ENCODE measurements around the gene POGLUT3. TPM values are rescaled to one million over a fixed set of nuclear protein-coding genes. Genes with fewer than 3 reads are reported as not detected.

Gene POGLUT3
- total and polyA plus RNA-seq, 2 of the 8 experiments (the other 6 are each of a cell fraction or from before 2014, with no cell fraction given), result 4.7 to 17.4 TPM

- no peak overlapping the region for H3K4me3 ChIP-seq (ENCODE audit: extremely low read depth in 1 of 4, insufficient read depth in 2 of 4, low read depth in 3 of 4, low read length in 4 of 4)
- H3K27me3 ChIP-seq (replicated peaks in 1 of 4; ENCODE audit: control insufficient read depth in 3 of 4, extremely low read depth in 1 of 4, insufficient read depth in 3 of 4, low read length in 3 of 4), result no peaks in the 10 kb centered on the region
- ChIA-PET POLR2A (ENCODE audit: partially characterized antibody) (no interaction called here), CTCF (ENCODE audit: partially characterized antibody) (interaction anchor here (1.7 kb wide), 1 partner anchor 16 kb away, joined by 3 read pairs; no protein-coding TSS in a partner anchor)
- no peak overlapping the region for H3K4ac ChIP-seq (replicated peaks; ENCODE audit: insufficient read length, low read depth, low read length)
- no peaks in the 10 kb centered on the region for H3K23me2 ChIP-seq (ENCODE audit: low read depth, low read length)
- H3K9me3 ChIP-seq (ENCODE audit: insufficient read depth in 2 of 2, low read depth in 1 of 2, low read length in 1 of 2), result no peaks in the 10 kb centered on the region
- no peaks in the 10 kb centered on the region for H3K36me3 ChIP-seq (ENCODE audit: control insufficient read depth in 2 of 4, insufficient read depth in 4 of 4, low read length in 3 of 4)
- H4K5ac ChIP-seq (ENCODE audit: insufficient read length, low read depth, low read length), result no peak overlapping the region
- H3K79me2 ChIP-seq (ENCODE audit: control insufficient read depth in 1 of 2, insufficient read depth in 2 of 2, low read length in 2 of 2), result no peaks in the 10 kb centered on the region
- H2BK12ac ChIP-seq (ENCODE audit: low read depth, low read length), result no peak overlapping the region
- H3K23ac ChIP-seq (ENCODE audit: insufficient read length), result no peak overlapping the region
- H3K9ac ChIP-seq (replicated peaks in 1 of 4; ENCODE audit: extremely low read depth in 1 of 4, low read depth in 3 of 4, low read length in 3 of 4), result no peak overlapping the region
- H4K91ac ChIP-seq (replicated peaks; ENCODE audit: insufficient read length, low read length), result no peak overlapping the region
- H3K14ac ChIP-seq (ENCODE audit: insufficient read length), result no peak overlapping the region
- H3K27ac ChIP-seq (ENCODE audit: low read depth, low read length), result no peak overlapping the region
- no peaks in the 10 kb centered on the region for H3K4me1 ChIP-seq (replicated peaks in 1 of 4; ENCODE audit: control insufficient read depth in 3 of 4, insufficient read depth in 4 of 4, low read length in 3 of 4)
- no peak overlapping the region for H3K56ac ChIP-seq (replicated peaks; ENCODE audit: insufficient read length, low read depth, low read length)
- DNase-seq (ENCODE audit: low read depth in 1 of 2, low spot score in 2 of 2), result no peak
- H3K79me1 ChIP-seq (ENCODE audit: low read depth, low read length), result no peaks in the 10 kb centered on the region
- no peak overlapping the region for H3K18ac ChIP-seq (ENCODE audit: extremely low read depth, low read length)
- H2BK20ac ChIP-seq (ENCODE audit: low read length), result no peak overlapping the region
- H4K8ac ChIP-seq (ENCODE audit: extremely low read depth, insufficient read depth, low read length), result no peak overlapping the region
- H3K4me2 ChIP-seq (ENCODE audit: insufficient read depth in 1 of 2, low read depth in 2 of 2, low read length in 2 of 2), result no peak overlapping the region
- H2BK15ac ChIP-seq (ENCODE audit: low read length), result no peak overlapping the region
- 89% methylated on average over 5 of the region's 5 CpGs; no CpG with 5 or more reads in 1 of the 2 experiments for WGBS, 2 experiments (ENCODE audit: extremely low coverage in 1 of 2, insufficient coverage in 1 of 2, insufficient read length in 1 of 2, insufficient replicate concordance in 2 of 2, low coverage in 1 of 2, low lambda C conversion rate in 2 of 2, missing lambda C conversion rate in 1 of 2)
- no peak overlapping the region for H2BK5ac ChIP-seq (ENCODE audit: low read depth, low read length)
- FAIRE-seq, result no peak
- H2AK5ac ChIP-seq (ENCODE audit: low read depth, low read length), result no peak overlapping the region
- H2AFZ ChIP-seq (ENCODE audit: low read length), result no peak overlapping the region
- no peak overlapping the region for H2BK120ac ChIP-seq (replicated peaks; ENCODE audit: low read depth, low read length)
- no peaks in the 10 kb centered on the region for H4K20me1 ChIP-seq (replicated peaks in 1 of 2; ENCODE audit: control insufficient read depth in 1 of 2, insufficient read depth in 2 of 2, low read length in 2 of 2)
- TF ChIP-seq TEAD4 (IDR thresholded peaks at IDR 0.05; ENCODE audit: low read depth, low read length) (no peak), CEBPB (IDR thresholded peaks at IDR 0.05; ENCODE audit: low read depth, low read length) (no peak), NANOG (IDR thresholded peaks at IDR 0.05; ENCODE audit: insufficient read depth, low read depth, low read length, poor library complexity, severe bottlenecking) (no peak), TCF12 (IDR thresholded peaks at IDR 0.05; ENCODE audit: low read depth, low read length) (no peak), ATF2 (IDR thresholded peaks at IDR 0.05; ENCODE audit: low read length) (no peak), CHD2 (IDR thresholded peaks at IDR 0.05; ENCODE audit: low read length) (no peak), POLR2AphosphoS5 (IDR thresholded peaks at IDR 0.05; ENCODE audit: low read depth, low read length) (no peak), CTCF (IDR thresholded peaks at IDR 0.05; ENCODE audit: control extremely low read depth in 1 of 3, insufficient read depth in 1 of 3, low read depth in 1 of 3, low read length in 3 of 3) (no peak), KDM1A (IDR thresholded peaks at IDR 0.05; ENCODE audit: borderline replicate concordance, low read length) (no peak), SAP30 (IDR thresholded peaks at IDR 0.05; ENCODE audit: insufficient read depth, insufficient replicate concordance, low read length) (no peak)
Measured at GRCh38 chr11:108545909-108546501, 47.8 kb upstream of the POGLUT3 start.
